HG03442 (cell line): ENCODE measurements around the gene SERINC5.
"Not testable (repeated sequence)": the region's sequence is repeated elsewhere in the genome, so short reads cannot be mapped to it uniquely, and the experiment has no call there.

Experiments used
- ATAC-seq: cut with Tn5 transposase; IDR thresholded peaks from one replicate; pipeline ENCODE4 v1.9.1; 2021; ENCODE audit warnings: mild to moderate bottlenecking, moderate library complexity; ENCODE audit not compliant: unreplicated experiment

The SERINC5 gene

DNA sequence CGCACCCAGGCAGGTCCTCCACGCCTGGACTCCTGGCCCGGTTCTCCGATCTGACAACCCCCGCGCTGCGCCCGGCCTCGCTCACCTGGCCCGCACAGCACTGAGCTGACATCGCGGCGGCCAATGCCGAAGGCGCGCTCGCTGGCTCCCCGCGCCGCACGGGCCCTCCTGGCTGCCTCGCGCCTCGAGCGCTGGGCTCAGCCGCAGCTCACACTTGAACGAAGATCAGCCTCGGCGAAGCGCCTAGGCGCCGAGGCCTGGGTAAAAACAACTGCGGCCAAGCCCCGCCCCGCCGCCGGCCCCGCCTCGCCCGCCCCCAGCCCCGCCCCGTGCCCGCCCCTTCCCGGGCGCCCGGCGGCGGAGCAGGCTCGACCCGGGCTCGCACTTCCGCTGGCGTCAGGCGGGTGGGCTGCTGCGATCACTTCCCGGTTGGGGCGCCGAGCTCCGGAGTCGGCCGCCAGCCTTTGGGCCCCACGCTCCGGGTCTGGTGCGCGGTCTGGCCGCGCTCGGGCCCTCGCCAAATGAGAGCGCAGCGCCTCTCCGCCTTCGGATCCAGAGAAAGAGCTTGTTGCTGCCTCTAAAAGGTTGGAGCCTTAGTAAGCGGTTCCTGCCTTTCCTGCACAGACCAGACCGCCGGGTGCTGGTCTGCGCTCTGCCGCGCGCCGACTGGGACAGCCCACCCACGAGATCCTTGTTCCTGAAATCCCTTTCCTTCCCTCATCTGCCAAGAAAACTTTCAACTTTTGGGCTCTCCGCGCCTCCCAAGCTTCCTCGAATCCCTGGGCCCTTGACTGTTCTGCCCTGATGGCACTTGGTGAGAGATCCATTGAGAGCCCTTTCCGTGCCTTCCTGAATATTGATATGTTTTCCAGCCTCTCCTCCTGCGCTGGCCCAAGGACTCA is at the start of gene SERINC5:
Gene SERINC5, minus strand, starts transcription at position 238 of the 902 bp plus-strand sequence. Its CDS starts 126 bp downstream, at position 112.
- peak; percentile 77 for ATAC-seq

DNA sequence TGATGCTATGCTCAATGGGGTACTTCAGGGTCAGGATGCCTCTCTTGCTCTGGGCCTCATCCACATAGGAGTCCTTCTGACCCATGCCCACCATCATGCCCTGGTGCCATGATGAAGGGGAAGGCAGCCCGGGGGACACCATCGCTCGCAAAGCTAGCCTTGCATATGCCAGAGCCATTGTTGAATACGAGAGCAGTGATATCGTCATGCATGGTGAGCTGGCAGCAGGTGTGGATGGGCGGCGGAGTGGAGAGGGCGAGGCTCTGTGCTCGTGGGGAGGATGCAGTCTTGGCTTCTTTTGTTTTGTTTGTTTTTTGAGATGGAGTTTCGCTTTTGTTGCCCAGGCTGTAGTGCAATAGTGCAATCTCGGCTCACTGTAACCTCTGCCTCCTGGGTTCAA is 46.8 kb upstream of the SERINC5 start:
- ATAC-seq: no peak

DNA sequence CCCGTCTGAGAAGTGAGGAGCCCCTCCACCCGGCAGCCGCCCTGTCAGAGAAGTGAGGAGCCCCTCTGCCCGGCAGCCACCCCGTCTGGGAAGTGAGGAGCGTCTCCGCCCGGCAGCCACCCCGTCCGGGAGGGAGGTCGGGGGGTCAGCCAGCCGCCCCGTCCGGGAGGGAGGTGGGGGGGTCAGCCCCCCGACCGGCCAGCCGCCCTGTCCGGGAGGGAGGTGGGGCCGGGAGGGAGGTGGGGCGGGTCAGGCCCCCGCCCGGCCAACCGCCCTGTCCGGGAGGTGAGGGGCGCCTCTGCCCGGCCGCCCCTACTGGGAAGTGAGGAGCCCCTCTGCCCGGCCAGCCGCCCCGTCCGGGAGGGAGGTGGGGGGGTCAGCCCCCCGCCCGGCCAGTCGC is 45.5 kb upstream of the SERINC5 start:
- ATAC-seq: not testable (repeated sequence)

DNA sequence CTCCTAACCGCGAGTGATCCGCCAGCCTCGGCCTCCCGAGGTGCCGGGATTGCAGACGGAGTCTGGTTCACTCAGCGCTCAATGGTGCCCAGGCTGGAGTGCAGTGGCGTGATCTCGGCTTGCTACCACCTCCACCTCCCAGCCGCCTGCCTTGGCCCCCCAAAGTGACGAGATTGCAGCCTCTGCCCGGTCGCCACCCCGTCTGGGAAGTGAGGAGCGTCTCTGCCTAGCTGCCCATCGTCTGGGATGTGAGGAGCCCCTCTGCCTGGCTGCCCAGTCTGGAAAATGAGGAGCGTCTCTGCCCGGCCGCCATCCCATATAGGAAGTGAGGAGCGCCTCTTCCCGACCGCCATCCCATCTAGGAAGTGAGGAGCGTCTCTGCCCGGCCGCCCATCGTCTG is 44.9 kb upstream of the SERINC5 start:
- not testable (repeated sequence) for ATAC-seq

DNA sequence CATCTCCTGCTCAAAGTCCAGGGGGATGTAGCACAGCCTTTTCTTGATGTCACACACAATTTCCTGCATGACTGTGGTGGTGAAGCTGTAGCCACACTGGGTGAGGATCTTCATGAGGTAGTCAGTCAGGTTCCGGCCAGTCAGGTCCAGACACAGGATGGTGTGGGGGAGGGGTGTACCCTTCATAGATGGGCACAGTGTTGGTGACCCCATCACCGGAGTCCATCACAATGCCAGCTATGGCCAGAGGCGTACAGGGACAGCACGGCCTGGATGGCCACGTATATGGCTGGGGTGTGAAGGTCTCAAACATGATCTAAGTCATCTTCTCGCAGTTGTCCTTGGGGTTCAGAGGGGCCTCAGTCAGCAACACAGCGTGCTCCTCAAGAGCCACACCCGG is 44.3 kb upstream of the SERINC5 start:
- no peak for ATAC-seq

DNA sequence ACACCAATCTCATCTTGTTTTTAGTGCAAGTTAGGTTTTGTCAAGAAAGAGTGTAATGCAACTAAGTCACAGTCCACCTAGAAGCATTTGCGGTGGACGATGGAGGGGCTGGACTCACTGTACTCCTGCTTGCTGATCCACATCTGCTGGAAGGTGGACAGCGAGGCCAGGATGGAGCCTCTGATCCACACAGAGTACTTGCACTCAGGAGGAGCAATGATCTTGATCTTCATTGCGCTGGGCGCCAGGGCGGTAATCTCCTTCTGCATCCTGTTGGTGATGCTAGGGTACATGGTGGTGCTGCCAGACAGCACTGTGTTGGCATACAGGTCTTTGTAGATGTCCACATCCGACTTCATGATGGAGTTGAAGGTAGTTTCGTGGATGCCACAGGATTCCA is 43.8 kb upstream of the SERINC5 start:
- no peak for ATAC-seq

DNA sequence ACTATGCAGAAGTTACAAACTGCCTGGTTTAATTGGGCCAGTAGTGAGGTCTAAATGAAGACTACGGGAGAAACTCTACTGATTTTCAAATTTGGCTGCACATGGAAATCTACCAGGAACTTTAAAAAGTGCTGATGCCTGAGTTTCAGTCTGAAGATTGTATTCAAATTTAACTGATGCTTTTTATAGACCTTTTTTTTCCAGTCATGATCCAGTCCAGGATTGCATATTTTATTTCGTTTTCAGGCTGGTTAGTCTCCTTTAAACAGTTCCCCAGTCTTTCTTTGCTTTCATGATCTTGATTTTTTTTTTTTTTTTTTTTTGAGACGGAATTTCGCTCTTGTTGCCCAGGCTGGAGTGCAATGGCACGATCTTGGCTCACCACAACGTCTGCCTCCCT is 40.3 kb upstream of the SERINC5 start:
- ATAC-seq: no peak

DNA sequence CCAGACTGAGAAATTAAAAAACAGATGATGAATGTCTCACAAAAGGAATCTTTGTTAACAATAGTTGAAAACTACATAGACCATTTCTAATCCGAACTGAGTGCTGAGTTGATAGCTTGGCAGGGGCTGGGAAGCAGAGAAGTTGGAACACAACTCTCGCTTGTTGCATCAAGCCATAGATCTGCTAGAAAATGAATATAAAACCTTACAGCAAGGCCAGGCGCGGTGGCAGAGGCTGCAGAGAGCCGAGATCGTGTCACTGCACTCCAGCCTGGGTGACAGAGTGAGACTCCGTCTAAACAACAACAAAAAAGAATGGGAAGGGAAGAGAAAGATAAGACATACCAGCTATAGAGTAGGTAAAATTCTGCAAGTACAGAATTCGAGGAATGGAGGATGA is 35.9 kb upstream of the SERINC5 start:
- ATAC-seq: no peak

DNA sequence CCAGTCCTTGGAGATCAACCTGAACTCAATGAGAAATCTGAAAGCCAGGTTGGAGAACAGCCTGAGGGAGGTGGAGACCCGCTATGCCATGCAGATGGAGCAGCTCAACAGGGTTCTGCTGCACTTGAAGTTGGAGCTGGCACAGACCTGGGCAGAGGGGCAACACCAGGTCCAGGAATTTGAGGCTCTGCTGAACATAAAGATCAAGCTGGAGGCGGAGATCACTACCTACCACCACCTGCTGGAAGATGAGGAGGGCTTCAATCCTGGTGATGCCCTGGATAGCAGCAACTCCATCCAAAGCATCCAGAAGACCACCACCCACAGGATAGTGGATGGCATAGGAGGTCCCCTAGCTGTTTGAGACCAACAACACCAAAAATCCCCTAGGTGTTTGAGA is 33.5 kb upstream of the SERINC5 start:
- ATAC-seq: no peak

DNA sequence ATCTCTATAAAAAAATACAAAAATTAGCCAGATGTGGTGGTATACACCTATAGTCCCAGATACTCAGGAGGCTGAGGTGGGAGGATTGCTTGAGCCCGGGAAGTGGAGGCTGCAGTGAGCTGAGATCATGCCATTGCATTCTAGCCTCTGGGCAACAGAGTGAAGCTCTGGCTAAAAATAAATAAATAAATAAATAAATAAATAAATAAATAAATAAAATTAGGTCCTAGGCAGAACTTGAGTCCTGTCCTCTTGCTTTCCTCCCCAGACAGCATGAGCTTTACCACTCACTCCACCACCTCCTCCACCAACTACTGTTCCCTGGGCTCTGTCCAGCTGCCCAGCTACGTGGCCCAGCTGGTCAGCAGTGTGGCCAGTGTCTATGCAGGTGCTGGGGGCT is 32.3 kb upstream of the SERINC5 start:
- ATAC-seq: no peak

DNA sequence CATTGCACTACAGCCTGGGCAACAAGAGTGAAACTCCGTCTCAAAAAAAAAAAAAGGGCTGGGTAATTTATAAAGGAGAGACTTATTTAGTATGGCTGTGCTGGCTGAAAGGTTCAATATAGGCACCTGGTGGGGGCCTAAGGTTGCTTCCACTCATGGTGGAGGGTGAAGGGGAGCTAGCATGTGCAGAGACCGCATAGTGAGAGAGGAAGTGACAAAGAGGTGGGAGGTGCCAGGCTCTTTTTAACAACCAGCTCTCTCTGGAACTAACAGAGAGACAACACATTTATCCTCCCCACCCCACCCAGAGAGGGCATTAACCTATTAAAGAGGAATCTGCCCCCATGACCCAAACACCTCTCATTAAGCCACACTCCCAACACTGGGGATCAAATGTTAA is 28.9 kb upstream of the SERINC5 start:
- ATAC-seq: no peak

DNA sequence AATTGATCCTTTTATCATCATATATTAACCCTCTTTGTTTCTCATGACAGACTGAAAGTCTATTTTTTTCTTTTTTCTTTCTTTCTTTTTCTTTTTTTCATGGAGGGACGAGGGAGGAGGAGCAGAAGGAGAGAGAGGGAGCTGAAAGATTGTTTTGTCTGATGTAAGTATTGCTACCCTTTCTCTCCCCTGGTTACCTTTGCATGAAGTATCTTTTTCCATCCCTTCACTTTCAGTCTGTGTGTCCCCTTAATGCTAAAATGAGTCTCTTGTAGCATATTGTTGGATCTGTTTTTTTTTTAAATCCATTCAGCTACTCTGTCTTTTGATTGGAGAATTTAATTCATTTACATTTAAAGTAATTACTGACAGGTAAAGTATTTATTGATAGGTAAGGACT is 27.5 kb upstream of the SERINC5 start:
- ATAC-seq: no peak

DNA sequence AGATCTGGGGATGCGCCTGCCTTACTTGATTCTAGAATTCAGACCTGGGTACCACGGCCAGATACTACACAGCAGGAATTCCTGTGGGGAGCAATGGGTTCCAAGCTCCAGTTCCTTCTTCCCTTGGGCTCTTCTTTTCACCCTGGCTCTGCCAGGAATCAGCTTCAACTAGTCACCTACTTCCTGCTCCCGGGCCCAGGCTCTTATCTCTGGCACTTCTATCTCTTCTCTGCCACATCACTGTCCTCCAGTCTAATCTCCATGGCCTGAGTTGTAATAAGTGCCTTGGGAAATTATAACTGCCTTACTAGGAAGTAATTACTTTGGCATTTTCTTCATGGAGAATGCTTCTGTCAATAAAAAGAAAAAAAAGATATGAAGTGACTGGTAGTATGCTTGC is 26.2 kb upstream of the SERINC5 start:
- no peak for ATAC-seq

DNA sequence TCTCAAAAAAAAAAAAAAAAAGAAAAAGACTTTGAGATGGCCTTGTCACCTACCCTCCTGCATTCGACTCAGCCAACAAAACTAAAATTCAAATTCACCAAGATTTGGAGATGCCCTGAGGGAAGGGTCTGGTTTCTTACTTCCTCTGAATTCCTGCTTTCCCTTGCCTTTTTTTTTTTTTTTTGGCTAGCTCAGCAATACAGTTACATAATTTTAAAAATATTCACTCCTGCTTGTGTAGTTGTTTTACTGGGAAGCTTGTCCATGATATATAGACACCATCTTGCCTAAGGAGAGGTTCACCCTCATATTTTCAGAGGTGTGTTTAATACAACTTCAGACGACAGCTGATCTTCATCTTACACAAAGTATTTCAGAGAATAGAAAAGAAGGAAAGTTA is 21.3 kb upstream of the SERINC5 start:
- no peak for ATAC-seq

DNA sequence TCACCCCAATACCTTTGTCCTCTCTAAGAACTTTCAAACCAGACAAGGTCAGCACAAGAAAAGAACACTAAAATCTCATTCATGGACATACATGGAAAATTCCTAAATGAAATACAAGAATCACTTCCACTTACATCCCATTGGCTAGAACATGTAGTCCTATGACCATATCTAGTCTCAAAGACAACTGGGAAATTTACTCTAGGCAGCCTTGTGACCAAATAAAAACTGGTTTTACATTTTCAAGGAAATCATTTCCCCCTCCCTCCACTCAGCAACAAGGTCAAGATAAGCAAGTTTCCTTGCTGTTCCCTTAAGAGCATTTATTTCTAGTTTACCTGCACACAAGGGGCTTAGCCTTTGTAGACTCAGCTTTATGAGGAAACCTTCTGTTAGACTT is 20.3 kb upstream of the SERINC5 start:
- no peak for ATAC-seq

DNA sequence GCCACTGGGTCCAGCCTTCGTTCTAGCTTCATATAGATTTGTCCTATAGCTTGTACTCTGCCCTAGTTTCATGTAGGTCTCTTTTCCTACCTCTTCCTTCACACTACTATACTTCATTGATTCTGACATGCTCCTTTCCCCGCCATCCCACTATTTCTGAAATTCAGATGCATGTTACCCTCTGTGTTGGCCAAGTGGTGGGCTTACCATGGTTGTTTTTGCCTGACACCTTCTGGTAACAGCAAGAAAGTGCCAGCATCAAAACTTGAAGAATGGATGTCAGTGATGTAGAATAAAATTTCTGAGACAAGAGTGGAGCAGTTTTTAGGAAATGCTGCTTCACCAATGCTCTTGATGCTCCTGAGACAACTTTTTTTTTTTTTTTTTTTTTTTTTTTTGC is 19.5 kb upstream of the SERINC5 start:
- no peak for ATAC-seq

DNA sequence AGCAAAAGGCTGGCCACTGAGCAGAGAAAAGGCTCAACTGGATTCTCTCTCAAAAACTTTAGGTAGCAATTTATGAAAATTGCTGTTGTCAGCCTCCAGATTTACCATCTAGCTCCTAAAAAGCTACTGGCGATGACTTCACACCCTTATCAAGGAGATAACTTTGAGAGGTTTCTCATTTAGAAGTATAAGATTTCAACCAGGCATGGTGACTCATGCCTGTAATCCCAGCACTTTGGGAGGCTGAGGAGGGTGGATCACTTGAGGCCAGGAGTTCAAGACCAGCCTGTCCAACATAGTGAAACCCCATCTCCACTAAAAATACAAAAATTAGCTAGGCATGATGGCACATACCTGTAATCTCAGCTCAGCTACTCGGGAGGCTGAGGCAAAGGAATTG is 14.7 kb upstream of the SERINC5 start:
- ATAC-seq: not testable (repeated sequence)

DNA sequence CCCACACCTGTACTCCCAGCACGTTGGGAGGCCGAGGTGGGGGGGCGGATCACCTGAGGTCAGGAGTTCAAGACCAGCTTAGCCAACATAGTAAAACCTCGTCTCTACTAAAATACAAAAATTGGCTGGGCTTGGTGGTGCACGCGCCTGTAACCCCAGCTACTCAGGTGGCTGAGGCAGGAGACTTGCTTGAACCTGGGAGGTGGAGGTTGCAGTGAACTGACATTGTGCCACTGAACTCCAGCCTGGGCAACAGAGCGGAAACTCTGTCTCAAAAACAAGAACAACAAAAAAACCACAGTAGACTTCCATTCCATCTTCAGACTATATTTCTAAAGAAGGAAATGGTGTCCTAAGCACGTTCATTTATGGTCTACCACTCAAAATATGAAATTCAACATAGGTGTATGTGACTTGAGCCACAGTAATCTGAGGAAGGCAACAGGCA is 14.2 kb upstream of the SERINC5 start:
- ATAC-seq: no peak

DNA sequence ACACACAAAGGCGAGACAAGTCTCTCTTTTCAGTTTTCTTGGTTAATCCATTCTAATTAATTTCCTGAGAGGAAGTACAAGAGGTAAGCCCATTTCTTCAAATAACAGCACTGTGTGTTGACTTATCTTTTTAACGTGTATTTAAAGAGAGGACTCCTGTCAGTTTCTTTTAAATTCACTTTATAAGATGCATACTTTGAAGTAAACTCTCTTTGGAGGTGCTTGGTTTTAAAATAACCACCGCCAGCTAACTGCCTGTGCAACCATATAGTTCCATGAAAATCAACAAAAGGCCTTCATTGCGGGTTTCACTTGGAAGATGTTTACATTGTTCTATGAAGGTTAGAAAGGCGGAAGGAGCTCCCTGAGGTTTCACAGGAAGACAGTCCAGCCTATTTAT is 13.1 kb upstream of the SERINC5 start:
- no peak for ATAC-seq

DNA sequence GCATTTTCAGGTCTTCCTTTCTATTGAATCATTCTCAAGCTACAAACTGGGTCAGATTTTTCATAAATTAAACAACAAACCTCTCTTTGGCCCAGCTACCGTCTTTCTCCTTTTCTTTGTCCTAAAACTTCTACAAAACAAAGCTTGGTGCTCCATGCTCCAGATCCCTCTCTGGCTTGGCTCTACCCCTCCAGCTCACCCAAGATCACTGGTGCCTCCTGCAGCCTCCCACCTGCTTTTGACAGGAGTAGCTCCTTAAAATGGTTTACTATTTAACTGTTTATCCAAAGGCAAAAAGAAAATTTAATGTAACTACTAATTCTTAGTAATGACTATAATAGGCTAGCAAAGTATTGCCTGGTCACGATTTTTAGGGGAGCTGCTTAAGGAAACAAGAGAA is 10.7 kb upstream of the SERINC5 start:
- ATAC-seq: no peak

DNA sequence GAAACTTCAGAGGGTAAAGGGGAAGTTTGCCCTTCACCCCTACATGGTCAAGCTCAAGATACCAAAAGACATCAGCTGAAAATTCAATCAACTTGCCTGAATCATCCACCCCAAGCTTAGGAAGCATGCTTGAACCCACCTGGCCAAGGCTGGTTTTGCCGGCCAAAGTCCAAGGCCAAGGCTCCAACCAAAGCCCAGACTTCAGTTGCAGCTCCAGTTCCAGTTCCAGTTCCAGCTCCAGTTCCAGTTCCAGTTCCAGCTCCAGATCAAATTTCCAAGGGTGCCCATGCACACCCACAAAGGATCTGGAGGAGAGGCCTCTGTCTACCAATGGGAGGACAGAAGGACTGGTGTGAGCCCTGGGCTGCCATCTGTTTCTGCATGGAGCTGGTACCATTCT is 4.6 kb upstream of the SERINC5 start:
- no peak for ATAC-seq

DNA sequence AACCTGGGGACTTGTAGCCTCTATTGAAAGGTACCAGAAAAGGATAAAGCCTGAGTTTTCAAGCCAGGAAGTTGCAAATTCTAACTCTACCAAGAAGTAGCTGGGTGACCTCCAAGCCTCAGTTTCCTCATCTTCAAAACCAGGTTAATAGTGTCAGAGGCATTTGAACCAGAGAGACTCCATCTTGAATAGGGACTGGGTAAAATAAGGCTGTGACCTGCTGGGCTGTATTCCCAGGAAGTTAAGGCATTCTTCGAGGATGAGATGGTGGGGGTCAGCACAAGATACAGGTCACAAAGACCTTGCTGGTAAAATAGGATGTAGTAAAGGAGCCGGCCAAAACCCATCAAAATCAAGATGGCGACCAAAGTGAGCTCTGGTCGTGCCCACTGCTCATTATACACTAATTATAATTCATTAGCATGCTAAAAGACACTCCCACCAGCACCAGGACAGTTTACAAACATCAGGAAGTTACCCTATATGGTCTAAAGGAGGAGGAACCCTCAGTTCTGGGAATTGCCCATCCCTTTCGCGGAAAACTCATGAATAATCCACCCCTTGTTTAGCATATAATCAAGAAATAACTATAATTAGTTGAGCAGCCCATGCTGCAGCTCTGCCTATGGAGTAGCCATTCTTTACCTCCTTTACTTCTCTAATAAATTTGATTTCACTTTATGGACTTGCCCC is 3.8 kb upstream of the SERINC5 start:
- no peak for ATAC-seq
